Measurements from ENCODE around the gene MRGPRF.

DNA sequence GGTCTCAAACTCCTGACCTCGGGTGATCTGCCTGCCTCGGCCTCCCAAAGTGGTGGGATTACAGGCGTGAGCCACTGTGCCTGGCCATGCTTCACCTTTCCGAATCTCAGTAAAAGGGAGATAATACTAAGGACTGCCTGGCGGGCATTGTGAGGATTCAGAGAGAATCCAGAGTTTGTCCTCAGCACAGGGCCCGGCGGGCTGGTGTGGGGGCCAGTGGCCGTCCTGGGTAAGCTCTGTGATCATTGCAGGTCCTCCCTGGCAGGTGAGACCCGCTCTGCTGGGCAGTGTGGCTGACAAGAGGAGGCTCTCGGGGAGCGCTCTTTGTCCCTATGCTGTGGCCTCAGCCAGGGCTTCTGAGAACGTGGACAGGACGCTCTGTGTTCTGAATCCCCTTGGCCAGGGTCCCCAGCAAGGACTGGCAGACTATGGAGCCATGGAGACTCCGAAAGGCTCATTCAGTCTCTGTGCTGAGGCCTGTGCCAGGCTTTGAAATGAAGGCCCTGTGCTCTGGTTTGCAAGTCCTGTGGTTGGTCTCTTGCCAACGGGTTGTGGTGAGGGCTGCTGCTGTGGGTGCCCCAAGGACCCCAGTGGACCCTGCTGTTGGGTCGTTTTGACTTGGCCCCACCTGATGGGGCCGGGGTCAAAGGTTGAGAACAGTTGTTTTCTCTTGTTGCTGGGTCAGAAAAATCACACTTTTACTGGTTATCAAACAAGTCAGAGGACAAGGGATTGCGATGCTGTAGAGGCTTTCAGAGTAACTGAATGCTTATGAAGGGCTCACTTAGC is 37.7 kb upstream of the MRGPRF start:
- TF ChIP-seq CTCF (IDR thresholded peaks at IDR 0.05) (no peak), POLR2A (IDR thresholded peaks at IDR 0.05) (no peak), EP300 (IDR thresholded peaks at IDR 0.05) (no peak)
